Ureter (tissue), 1 donor: ENCODE results near the gene DUS4L. TPM values are rescaled to one million over a fixed set of nuclear protein-coding genes. Genes with fewer than 3 reads are reported as not detected.
A peak's percentile ranks its signal among the peaks of the same experiment; 100 is the strongest.
"Not testable (repeated sequence)": the region's sequence is repeated elsewhere in the genome, so short reads cannot be mapped to it uniquely, and the experiment has no call there.

Experiments used
- DNase-seq: peaks from one replicate; pipeline ENCODE4 v3.0.0-alpha.2; 2020; ENCODE audit warnings: low spot score
- total RNA-seq: library from RNA; stranded (reverse); gene quantifications from one replicate; pipeline ENCODE4 v1.2.4, GENCODE V29; 2023
- donor health status: DM: yes; HTN: yes; CAD: no.

The DUS4L gene
- 14.8 TPM for total RNA-seq

GRCh38 chr7:107563775-107564552 lies at the start of gene DUS4L, which contains the start of gene COG5:
Gene DUS4L, plus strand, starts transcription at chr7:107563971. Its CDS starts 3,100 bp downstream, at chr7:107567071.
Gene COG5, minus strand, starts transcription at chr7:107563920. Its CDS starts 24 bp downstream, at chr7:107563896.
- DNase-seq, result peak; percentile 85

GRCh38 chr7:107526672-107527071 lies 37.1 kb upstream of the DUS4L start:
- DNase-seq, result no peak

GRCh38 chr7:107527196-107527595 lies 36.6 kb upstream of the DUS4L start:
- no peak for DNase-seq

DNA sequence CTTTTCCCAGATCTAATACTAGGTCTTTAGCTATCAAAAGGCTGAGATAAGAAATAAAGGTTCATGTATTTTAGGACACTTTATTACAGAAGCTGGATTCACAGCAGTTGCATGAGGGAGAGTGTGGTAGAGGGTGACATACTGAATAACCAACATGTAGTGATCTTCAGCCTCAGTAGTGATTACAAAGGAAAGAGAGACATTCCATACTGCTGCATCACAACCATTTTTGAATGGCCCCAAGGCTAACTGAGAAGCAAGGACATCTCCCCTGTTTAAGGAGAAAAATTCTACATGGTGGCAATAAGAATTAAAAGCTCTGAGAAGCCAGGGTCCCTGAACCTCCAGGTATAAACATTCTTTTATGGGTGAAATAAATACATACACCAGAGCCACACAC lies 35.3 kb upstream of the DUS4L start:
- no peak for DNase-seq

DNA sequence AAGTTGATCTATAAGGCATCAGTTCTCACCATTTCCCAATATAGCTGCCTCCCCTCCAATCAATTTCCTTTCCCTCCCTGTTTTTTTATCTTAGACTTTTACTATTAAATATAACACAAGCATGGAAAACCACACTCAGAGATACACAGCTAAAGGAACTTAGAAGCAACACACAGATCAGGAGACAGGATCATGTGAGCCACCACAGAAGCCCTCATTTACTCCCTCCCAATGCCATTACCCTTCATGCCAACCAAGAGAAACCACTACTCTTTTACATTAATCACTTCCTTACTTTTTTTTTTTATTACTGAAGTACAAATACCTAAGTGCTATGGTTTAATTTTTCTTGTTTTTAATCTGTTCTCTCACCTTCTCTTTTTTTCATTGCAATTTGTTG lies 33.0 kb upstream of the DUS4L start:
- DNase-seq, result no peak

DNA sequence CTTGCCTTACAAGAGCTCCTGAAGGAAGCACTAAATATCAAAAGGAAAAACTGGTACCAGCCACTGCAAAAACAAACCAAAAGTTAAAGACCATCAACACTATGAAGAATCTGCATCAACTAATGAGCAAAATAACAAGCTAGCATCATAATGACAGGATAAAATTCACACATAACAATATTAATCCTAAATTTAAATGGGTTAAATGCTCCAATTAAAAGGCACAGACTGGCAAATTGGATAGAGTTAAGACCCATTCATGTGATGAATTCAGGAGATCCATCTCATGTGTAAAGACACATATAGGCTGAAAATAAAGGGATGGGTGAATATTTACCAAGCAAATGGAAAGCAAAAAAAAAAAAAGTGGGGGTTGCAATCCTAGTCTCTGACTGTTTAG lies 29.6 kb upstream of the DUS4L start:
- no peak for DNase-seq

DNA sequence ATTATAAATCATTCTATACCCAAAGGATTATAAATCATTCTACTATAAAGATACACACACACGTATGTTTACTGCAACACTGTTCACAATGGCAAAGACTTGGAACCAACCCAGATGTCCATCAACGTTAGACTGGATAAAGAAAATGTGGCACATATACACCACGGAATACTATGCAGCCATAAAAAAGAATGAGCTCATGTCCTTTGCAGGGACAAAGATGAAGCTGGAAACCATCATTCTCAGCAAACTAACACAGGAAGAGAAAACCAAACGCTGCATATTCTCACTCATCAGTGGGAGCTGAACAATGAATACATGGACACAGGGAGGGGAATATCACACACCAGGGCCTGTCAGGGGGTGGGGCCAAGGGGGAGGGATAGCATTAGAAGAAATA lies 26.5 kb upstream of the DUS4L start:
- not testable (repeated sequence) for DNase-seq

DNA sequence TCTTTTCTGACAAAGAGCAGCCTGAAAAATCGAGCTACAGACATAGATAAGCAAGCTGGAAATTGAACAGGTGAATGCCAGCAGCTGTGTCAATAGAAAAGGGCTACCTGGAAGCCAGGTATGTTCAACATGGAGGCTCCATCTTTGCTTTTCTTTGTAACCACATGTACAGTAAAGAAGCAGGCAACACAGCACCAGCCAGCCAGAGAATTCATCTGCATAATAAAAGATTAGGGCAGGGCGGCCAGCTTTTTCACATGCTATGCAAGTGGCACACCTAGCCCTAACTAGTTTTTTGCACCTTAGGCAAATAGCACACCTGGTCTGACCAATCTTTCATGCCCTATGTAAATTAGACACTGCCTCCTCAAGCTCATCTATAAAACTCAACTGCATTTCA lies 25.8 kb upstream of the DUS4L start:
- no peak for DNase-seq

GRCh38 chr7:107543338-107543993 lies 20.3 kb upstream of the DUS4L start:
- DNase-seq, result no peak

DNA sequence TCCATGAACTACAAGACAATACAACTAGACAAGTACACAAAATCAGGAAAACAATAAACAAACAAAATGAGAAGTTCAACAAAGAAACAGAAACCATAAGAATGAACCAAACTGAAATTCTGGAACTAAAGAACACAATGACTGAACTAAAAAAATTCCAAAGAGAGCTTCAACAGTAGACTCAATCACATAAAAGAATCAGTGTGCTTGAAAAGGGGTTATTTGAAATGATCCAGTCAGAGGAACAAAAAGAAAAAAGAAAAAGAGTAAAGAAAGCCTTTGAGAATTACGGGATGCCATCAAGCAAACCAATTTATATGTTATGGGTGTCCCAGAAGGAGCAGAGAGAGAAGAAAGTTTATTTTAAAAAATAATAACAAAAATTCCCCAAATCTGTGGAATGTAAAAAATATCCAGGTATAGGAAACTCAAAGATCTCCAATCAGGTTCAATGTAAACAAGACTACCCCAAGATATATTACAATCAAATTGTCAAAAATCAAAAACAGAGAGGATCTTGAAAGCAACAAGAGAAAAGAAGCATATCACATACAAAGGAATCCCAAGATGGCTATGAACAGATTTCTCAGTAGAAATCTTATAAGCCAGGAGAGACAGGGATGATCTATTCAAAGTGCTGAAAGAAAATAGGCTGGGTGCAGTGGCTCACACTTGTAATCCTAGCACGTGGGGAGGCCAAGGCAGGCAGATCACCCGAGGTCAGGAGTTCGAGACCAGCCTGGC lies 18.8 kb upstream of the DUS4L start:
- DNase-seq, result no peak

GRCh38 chr7:107551936-107552335 lies 11.8 kb upstream of the DUS4L start:
- DNase-seq, result no peak

- DNase-seq, result no peak
Observed at GRCh38 chr7:107555893-107556292, 7.9 kb upstream of the DUS4L start.

DNA sequence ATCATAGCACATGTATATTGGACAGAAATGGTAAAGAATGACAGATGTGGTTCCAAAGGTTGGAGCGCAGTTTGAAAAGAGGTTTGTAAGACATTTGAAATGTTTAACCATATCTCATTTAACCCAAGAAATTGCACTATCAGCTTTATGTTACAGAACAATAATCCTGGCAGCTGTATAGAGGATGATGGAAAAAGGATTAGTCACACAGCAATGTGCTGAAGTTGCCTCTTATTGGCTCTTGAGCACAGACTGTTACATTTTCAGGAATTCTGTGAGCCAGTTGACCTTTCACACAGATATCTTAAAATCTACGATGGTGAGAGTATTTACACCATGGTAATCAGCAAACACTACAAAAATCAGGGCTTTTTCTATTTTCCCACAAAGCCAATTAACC lies 3.9 kb upstream of the DUS4L start:
- no peak for DNase-seq

DNA sequence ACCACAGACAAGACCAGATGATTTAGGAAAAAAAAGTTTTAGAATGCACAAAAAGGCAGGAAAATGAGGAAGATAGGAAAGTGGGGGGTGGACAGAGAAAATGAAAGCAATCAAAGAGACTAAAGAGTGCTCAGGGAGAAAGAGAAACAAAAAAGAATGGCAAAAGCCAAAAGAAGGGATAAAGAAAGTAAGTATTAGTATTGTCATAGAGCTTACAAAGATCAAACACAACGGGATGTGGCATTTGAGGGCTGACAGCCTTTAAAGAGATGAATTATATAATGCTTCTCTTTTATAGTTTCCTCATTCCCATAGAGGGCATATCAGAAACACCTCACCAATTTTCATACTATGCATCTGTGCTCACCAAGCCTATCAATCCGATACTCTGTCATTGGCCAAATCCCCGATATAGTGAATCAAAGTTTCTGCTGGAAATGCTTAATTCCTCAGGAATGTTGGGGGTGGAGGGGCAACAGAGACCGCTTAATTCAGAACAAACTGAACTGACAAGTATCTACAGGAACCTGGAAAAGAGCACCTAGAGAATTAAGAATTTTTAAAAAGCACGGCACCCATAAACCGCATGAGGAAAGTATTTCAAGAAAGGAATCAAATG lies 2.8 kb upstream of the DUS4L start:
- DNase-seq, result no peak

DNA sequence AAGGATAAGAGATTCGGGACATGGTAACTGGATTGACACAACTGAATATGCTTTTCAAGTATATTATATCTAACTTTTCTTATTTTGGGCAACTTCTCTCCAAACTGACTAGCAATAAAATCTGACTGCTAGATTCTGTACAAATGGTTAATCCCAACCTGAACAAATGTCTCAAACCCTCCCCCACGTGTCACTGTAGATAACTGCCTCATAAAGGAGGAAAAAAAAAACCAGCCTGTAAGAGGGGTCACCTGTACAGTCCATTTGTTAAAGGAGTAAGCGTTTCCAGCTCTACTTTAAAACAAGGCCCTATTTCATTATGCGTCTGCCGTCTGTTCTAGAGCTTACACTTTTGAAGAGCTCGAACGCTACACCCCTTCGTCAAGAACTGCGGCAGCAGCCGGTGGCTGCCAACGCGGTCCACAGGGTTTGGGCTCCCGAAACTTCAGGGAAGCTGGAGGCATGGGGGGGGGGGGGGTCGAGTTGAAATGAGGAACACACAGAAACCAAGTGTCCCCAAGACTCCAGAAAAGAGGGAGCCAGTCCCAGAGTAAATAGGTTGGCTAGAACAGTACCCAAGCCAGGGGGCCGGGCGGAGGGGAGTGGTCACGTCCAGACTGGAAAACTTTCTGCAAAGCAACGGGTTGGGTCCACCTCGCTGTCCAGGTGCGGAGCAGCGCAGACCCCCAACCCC lies 543 bp upstream of the DUS4L start:
- no peak for DNase-seq

DNA sequence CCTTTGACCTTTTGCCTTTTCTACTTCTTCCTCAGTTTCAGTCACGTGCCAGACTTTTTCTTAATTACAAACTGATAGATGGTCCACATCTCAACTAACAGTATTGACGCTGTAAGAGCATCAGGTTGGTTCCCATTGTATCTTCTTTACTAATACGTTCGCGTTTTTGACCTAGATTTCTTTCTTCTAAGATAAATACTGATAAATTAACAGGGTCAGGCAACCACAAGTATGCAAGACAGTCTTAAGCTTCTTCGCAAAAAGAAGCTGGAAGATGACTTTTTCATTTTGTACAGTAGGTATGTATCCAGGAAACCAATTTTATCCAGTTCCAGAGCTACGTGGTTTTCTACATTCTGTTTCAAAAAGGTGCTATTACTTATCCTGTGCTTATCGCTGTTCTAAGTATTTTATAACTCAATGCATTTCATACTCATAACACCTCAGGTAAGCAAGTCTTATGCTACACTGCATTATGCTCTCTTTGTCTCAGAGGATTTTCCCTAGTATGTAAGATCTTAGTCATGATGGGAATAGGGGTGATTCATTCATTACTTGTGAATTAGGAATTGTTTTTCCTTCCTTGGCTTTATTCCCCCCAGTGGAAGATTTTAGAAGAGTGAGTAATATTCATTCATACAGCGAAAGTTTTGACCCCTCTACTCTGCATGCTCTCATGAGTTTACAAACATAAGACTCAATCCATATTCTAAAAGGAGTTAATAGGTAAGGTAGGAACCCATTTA lies 955 bp downstream of the DUS4L start:
- DNase-seq, result no peak

- no peak for DNase-seq
Observed at GRCh38 chr7:107570298-107570697, 6.5 kb downstream of the DUS4L start.

DNA sequence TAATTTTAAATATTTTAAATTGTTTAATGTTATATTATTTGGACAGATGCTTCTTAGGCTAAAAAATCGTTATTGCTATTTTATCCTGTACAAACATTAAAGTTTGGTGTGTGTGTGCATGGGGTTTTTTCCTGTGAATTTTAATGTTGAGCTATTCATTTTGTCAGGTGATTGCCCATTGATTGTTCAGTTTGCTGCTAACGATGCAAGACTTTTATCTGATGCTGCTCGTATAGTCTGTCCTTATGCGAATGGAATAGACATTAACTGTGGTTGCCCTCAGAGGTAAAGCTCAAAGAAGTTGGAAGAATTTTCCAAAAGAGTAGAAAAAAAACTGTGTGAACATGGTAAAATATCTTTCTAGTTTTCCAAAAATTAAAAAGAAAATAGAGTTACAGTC lies 9.8 kb downstream of the DUS4L start:
- DNase-seq, result no peak

- no peak for DNase-seq
Observed at GRCh38 chr7:107579554-107579884, 15.7 kb downstream of the DUS4L start.

DNA sequence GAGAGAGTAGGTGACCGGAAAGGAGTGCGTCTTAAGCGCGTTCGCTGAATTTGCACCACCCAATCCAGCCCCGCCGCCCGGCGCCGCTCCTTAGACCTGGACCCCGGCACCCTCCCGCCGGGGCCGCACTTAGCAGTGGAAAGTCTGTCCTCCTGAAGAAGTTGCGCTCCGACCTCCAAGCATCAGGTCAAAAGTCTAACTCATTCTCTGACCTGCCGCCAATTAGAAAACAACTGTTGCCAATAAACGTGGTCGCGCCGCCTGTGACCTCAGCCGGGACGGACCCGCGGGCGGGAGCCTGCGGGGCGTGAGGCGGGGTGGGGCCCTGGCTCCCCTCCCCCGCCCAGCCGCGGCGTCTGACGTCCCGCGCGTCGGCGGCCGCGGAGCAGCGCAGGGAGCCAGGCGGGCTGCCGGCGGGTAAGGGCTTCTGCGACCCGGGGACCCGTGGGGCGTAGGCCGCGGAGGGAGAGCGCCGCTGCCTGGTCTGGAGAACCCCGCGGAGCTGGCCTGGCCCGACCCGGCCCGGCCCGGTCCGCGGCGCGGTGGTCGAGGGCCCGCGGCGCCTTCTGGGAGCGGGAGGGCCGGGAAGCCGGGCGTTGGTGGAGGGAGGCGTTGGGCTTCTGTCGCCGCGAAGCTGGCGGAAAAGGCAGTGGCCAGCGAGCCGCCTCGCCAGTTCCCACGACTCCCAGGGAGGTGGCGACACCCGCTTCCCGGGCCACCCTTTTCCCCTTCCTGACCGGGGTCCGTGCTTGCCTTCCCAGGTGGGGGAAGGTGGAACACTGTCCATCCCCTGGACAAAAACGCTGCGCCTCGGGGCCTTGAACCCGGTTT lies 16.3 kb downstream of the DUS4L start, which contains the start of gene BCAP29:
BCAP29 (plus strand) TSS at position 362 of the 831 bp plus-strand sequence. CDS start 527 bp downstream, outside the sequence.
- DNase-seq, result peak; percentile 59
